Stomach (tissue), 4 donors: Measurements from ENCODE around the gene KIRREL1.

Experiments
- CTCF ChIP-seq, 7 experiments: fragments of 450-650 bp in 4 of 7; fragments of 200-600 bp in 3 of 7; sonication (generic) in 3 of 7; IDR thresholded peaks; one replicate each; pipeline ENCODE4 v1.5.1; 2016 to 2019; ENCODE audit warnings: antibody characterized with exemption in 7 of 7, control low read depth in 2 of 7, mild to moderate bottlenecking in 1 of 7
- EP300 ChIP-seq: sonication (generic); formaldehyde crosslinking; IDR thresholded peaks from one replicate; pipeline ENCODE4 v1.6.1; 2017; ENCODE audit warnings: antibody characterized with exemption
- POLR2A ChIP-seq, 4 donors: fragments of 450-650 bp; IDR thresholded peaks; one replicate each; pipeline ENCODE4 v1.6.1; 2016; ENCODE audit warnings: antibody characterized with exemption in 4 of 4, control low read depth in 2 of 4, mild to moderate bottlenecking in 1 of 4, moderate library complexity in 1 of 4

- no peak for TF ChIP-seq CTCF (IDR thresholded peaks at IDR 0.05)
- no peak for TF ChIP-seq POLR2A (IDR thresholded peaks at IDR 0.05)
- no peak for TF ChIP-seq EP300
Observed at GRCh38 chr1:158007667-158008386, 14.4 kb downstream of the KIRREL1 start.
